ENCODE results near the gene ZBTB17.

DNA sequence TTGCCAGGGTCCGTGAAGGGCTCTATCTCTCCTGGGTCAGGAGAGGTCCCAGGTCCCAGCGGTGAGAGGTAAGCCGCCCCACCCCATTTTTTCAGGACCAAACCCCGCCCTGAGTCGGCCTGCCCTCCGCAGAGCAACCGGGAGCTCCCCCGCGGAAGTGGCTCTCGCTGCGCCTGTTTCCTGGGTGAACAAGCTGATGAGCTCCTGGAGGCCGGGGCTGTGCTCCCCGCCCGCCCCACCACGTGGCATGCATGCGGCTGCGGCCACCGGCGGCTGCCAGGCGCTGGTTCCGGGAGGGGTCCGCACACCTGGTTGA, 32.0 kb downstream of the ZBTB17 start:
- TF ChIP-seq, protein P1, sequence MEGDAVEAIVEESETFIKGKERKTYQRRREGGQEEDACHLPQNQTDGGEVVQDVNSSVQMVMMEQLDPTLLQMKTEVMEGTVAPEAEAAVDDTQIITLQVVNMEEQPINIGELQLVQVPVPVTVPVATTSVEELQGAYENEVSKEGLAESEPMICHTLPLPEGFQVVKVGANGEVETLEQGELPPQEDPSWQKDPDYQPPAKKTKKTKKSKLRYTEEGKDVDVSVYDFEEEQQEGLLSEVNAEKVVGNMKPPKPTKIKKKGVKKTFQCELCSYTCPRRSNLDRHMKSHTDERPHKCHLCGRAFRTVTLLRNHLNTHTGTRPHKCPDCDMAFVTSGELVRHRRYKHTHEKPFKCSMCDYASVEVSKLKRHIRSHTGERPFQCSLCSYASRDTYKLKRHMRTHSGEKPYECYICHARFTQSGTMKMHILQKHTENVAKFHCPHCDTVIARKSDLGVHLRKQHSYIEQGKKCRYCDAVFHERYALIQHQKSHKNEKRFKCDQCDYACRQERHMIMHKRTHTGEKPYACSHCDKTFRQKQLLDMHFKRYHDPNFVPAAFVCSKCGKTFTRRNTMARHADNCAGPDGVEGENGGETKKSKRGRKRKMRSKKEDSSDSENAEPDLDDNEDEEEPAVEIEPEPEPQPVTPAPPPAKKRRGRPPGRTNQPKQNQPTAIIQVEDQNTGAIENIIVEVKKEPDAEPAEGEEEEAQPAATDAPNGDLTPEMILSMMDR (IDR thresholded peaks at IDR 0.05) = no peak
- TF ChIP-seq EZH2phosphoT487 (IDR thresholded peaks at IDR 0.05) (no peak), EZH2 (IDR thresholded peaks at IDR 0.05) (no peak)

Measured in neural progenitor cell (in vitro differentiated cells).